OCI-LY7 (cell line): ENCODE measurements around the gene MAGI1. TPM values are rescaled to one million over a fixed set of nuclear protein-coding genes. Genes with fewer than 3 reads are reported as not detected.

Source experiments
- BruUV-seq: library from RNA; stranded (reverse); fragments of 400-500 nt; replicated peaks from 2 replicates; lab custom pipeline; 2021; lab: Mats Ljungman, UMichigan
- CTCF ChIA-PET: fragments of 300-600 bp; sonication (Branson Sonifier 250); formaldehyde crosslinking; loops from one replicate; lab custom pipeline; 2022; ENCODE audit warnings: antibody characterized with exemption; ENCODE audit not compliant: unreplicated experiment; lab: Charles Lee
- POLR2A ChIA-PET: fragments of 300-600 bp; sonication (Branson Sonifier 250); formaldehyde crosslinking; loops from one replicate; lab custom pipeline; 2022; ENCODE audit warnings: antibody characterized with exemption; lab: Charles Lee
- DNase-seq: peaks from one replicate; pipeline ENCODE4 v3.0.0-alpha.2; 2015; ENCODE audit warnings: low spot score
- H2AFZ ChIP-seq: fragments of 200-600 bp; sonication (generic), shearing (Covaris generic); 2 replicates; pipeline ENCODE4 v1.6.1; 2014; ENCODE audit warnings: mild to moderate bottlenecking, antibody characterized with exemption, low read length, moderate library complexity
- H3K27ac ChIP-seq: fragments of 200-600 bp; sonication (generic); 2 replicates; pipeline ENCODE4 v1.5.1; 2014; ENCODE audit warnings: mixed run types, low read depth, mild to moderate bottlenecking, moderate library complexity, low read length, inconsistent platforms; ENCODE audit not compliant: poor library complexity, severe bottlenecking
- H3K36me3 ChIP-seq: fragments of 200-600 bp; sonication (generic); 2 replicates; pipeline ENCODE4 v1.6.1; 2014; ENCODE audit warnings: mild to moderate bottlenecking, antibody characterized with exemption, low read length, moderate library complexity, mixed read lengths; ENCODE audit not compliant: insufficient read depth
- H3K4me1 ChIP-seq: fragments of 200-600 bp; sonication (generic); 2 replicates; pipeline ENCODE4 v1.5.1; 2014; ENCODE audit warnings: mild to moderate bottlenecking, low read length; ENCODE audit not compliant: insufficient read depth, poor library complexity, severe bottlenecking
- H3K4me2 ChIP-seq: fragments of 200-600 bp; sonication (generic); 2 replicates; pipeline ENCODE4 v1.6.1; 2014; ENCODE audit warnings: mild to moderate bottlenecking, low read length
- H3K4me3 ChIP-seq: fragments of 200-600 bp; sonication (generic); 2 replicates; pipeline ENCODE4 v1.5.1; 2014; ENCODE audit warnings: mild to moderate bottlenecking, low read depth, low read length; ENCODE audit not compliant: poor library complexity, severe bottlenecking
- H3K79me2 ChIP-seq: fragments of 200-600 bp; sonication (generic); 2 replicates; pipeline ENCODE4 v1.6.1; 2016; ENCODE audit warnings: low read depth, mild to moderate bottlenecking, low read length, moderate library complexity, mixed read lengths; ENCODE audit not compliant: insufficient read depth
- H3K9me2 ChIP-seq: fragments of 200-600 bp; sonication (generic); 2 replicates; pipeline ENCODE4 v1.6.1; 2016; ENCODE audit warnings: mild to moderate bottlenecking, low read length, mixed read lengths; ENCODE audit not compliant: insufficient read depth
- H3K9me3 ChIP-seq: fragments of 200-600 bp; sonication (generic); 2 replicates; pipeline ENCODE4 v1.6.1; 2014; ENCODE audit warnings: mild to moderate bottlenecking, mixed run types, low read length, mixed read lengths
- H4K20me1 ChIP-seq: fragments of 200-600 bp; sonication (generic); 2 replicates; pipeline ENCODE4 v1.6.1; 2014; ENCODE audit warnings: mild to moderate bottlenecking, antibody characterized with exemption, low read length, moderate library complexity, mixed read lengths; ENCODE audit not compliant: insufficient read depth
- CTCF ChIP-seq: fragments of 200-600 bp; sonication (generic); conservative IDR thresholded peaks from 2 replicates; pipeline ENCODE4 v1.5.1; 2014; ENCODE audit warnings: mild to moderate bottlenecking, antibody characterized with exemption, low read length, moderate library complexity, mixed read lengths
- EZH2phosphoT487 ChIP-seq: fragments of 200-600 bp; sonication (generic); IDR thresholded peaks from 2 replicates; pipeline ENCODE4 v1.6.1; 2018; ENCODE audit warnings: low read depth, borderline replicate concordance, mild to moderate bottlenecking, mixed run types, antibody characterized with exemption, low read length, moderate library complexity, mixed read lengths
- intact Hi-C: fragments of 100-400 bp; cut with micrococcal nuclease; formaldehyde crosslinking; loops from one replicate; pipeline ENCODE4 v1.10.0; 2022; ENCODE audit not compliant: unreplicated experiment
- total RNA-seq, 2 experiments: library from RNA; depleted of rRNA in 1 of 2; stranded (reverse); fragments of >200 nt in 1 of 2; shearing (Covaris generic) in 1 of 2; gene quantifications; 2 replicates each; pipeline ENCODE4 v1.2.3, GENCODE V29; 2014 to 2022

MAGI1 gene
- total RNA-seq, 2 experiments from 2014 or later: 0.63 to 2.5 TPM

- H3K4me2 ChIP-seq: no peak overlapping the region
- BruUV-seq: no TSS peak
- H3K9me2 ChIP-seq: no peaks in the 10 kb centered on the region
- CTCF ChIA-PET: no interaction called here
- no peaks in the 10 kb centered on the region for H3K79me2 ChIP-seq
- POLR2A ChIA-PET: no interaction called here
- intact Hi-C loops: no loop called here
- no peaks in the 10 kb centered on the region for H3K36me3 ChIP-seq
- DNase-seq: no peak
- H3K4me3 ChIP-seq: no peak overlapping the region
- no peak overlapping the region for H2AFZ ChIP-seq
- TF ChIP-seq CTCF (no peak), EZH2phosphoT487 (no peak)
- no peaks in the 10 kb centered on the region for H3K9me3 ChIP-seq
- H4K20me1 ChIP-seq: no peaks in the 10 kb centered on the region
- H3K27ac ChIP-seq: no peak overlapping the region
- no peaks in the 10 kb centered on the region for H3K4me1 ChIP-seq
Observed at GRCh38 chr3:65873028-65873427, 165.7 kb downstream of the MAGI1 start.

DNA sequence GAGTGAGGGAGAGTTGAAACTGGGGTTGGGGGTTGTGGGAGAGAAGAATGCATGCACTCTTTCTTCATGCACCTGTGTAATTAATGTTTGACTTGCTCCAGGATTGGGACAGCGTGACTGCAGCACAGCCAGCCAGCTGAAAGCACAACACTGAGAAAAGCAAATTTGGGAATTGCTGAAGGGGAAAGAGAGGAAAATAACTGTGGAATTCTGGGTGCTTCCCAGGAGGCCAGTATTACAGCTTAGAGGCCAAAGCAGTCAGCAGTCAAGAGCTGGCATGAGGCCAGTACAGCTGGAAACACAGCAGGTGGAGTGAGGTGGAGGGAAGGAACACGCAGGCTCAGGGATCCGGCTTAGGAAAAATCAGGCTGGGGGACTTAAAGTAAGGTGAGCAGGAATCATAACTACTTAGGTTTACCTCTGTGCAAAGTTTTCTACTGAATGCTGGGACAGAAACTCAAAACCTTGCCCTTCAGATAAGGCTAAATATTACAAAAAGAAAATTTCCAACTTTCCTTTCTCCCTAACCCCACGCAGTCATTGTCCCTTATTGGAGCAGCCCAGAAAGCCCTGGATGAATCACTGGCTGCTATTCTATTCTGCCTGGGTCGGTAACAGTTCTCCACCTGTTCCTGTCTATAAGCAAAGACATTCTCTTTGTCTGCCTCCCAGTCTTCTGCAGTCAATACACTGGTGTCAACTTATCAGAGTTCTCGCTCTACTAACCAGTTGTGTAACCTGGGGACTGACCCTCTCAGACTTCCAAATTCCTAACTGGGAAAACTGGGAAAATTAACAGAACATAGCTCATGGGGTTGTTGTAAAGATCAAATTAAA, 167.2 kb downstream of the MAGI1 start:
- ChIA-PET CTCF (no interaction called here), POLR2A (no interaction called here)
- no peaks in the 10 kb centered on the region for H3K36me3 ChIP-seq
- intact Hi-C loops: no loop called here
- no peak overlapping the region for H3K4me3 ChIP-seq
- H2AFZ ChIP-seq: no peak overlapping the region
- no peaks in the 10 kb centered on the region for H3K9me2 ChIP-seq
- BruUV-seq: no TSS peak
- no peak for TF ChIP-seq CTCF
- TF ChIP-seq EZH2phosphoT487: no peak
- no peaks in the 10 kb centered on the region for H3K79me2 ChIP-seq
- H3K27ac ChIP-seq: no peak overlapping the region
- no peaks in the 10 kb centered on the region for H3K4me1 ChIP-seq
- no peak overlapping the region for H3K4me2 ChIP-seq
- H4K20me1 ChIP-seq: no peaks in the 10 kb centered on the region
- no peaks in the 10 kb centered on the region for H3K9me3 ChIP-seq
- DNase-seq: no peak

GRCh38 chr3:65869798-65870197, 168.9 kb downstream of the MAGI1 start:
- intact Hi-C loops: no loop called here
- Histone ChIP-seq H4K20me1 (no peaks in the 10 kb centered on the region), H3K9me3 (no peaks in the 10 kb centered on the region), H3K27ac (no peak overlapping the region), H3K4me2 (no peak overlapping the region), H3K4me1 (no peaks in the 10 kb centered on the region), H3K9me2 (no peaks in the 10 kb centered on the region), H3K79me2 (no peaks in the 10 kb centered on the region), H2AFZ (no peak overlapping the region), H3K4me3 (no peak overlapping the region), H3K36me3 (no peaks in the 10 kb centered on the region)
- no TSS peak for BruUV-seq
- ChIA-PET POLR2A (no interaction called here), CTCF (no interaction called here)
- TF ChIP-seq EZH2phosphoT487 (no peak), CTCF (no peak)
- no peak for DNase-seq
